ENCODE data around the gene DNAH14. TPM values are rescaled to one million over a fixed set of nuclear protein-coding genes. Genes with fewer than 3 reads are reported as not detected.

Gene DNAH14
- total RNA-seq, 1 experiment from 2014 or later: 39.7 TPM

- Histone ChIP-seq H4K8ac (replicated peaks; ENCODE audit: insufficient read length, low read depth, low read length) (no peak overlapping the region), H3T11ph (ENCODE audit: low read length) (no peak overlapping the region), H3K9ac (ENCODE audit: extremely low read depth, insufficient read length, low read length) (no peak overlapping the region), H4K5ac (ENCODE audit: insufficient read length, low read depth, low read length) (no peak overlapping the region), H3K18ac (ENCODE audit: insufficient read length, low read depth, low read length) (no peak overlapping the region), H3K56ac (ENCODE audit: insufficient read length, low read depth, low read length) (no peak overlapping the region), H3K4me2 (ENCODE audit: insufficient read depth, insufficient read length, low read length) (no peak overlapping the region), H2BK15ac (ENCODE audit: low read depth, low read length) (no peak overlapping the region), H2BK20ac (ENCODE audit: low read depth, low read length, poor library complexity, severe bottlenecking) (no peak overlapping the region), H3K14ac (ENCODE audit: insufficient read depth, low read length) (no peak overlapping the region), H4K91ac (ENCODE audit: insufficient read length, low read depth, low read length) (no peak overlapping the region), H3K23me2 (ENCODE audit: insufficient read length, low read depth, low read length, poor library complexity, severe bottlenecking) (no peaks in the 10 kb centered on the region), H3K9me3 (ENCODE audit: control insufficient read depth, low read depth, low read length) (no peaks in the 10 kb centered on the region), H2BK12ac (ENCODE audit: insufficient read length, low read depth, low read length) (no peak overlapping the region), H2BK5ac (ENCODE audit: insufficient read length, low read length) (no peak overlapping the region), H2BK120ac (ENCODE audit: low read depth, low read length, poor library complexity, severe bottlenecking) (no peak overlapping the region), H4K20me1 (ENCODE audit: control insufficient read depth, insufficient read depth, insufficient read length) (no peaks in the 10 kb centered on the region), H2AK5ac (ENCODE audit: insufficient read length, low read length) (no peak overlapping the region), H3K27me3 (ENCODE audit: insufficient read depth, low read length) (no peaks in the 10 kb centered on the region), H3K79me1 (ENCODE audit: insufficient read depth, low read depth, low read length, poor library complexity, severe bottlenecking) (no peaks in the 10 kb centered on the region), H3K23ac (ENCODE audit: insufficient read length, low read depth, low read length) (no peak overlapping the region), H3K79me2 (ENCODE audit: insufficient read depth, low read length) (no peaks in the 10 kb centered on the region), H2AFZ (ENCODE audit: low read length) (no peak overlapping the region), H3K27ac (ENCODE audit: insufficient read length, low read depth, low read length) (no peak overlapping the region), H3K4ac (ENCODE audit: low read depth, low read length) (no peak overlapping the region), H3K4me1 (ENCODE audit: insufficient read depth, low read length) (peaks cover 3% of the 10 kb centered on the region; the same call in 1 of the 2 replicates)
- TF ChIP-seq CTCF (conservative IDR thresholded peaks at IDR 0.05): no peak
- Mint-ChIP-seq H3K4me1 (peaks cover 5 to 6% of the 10 kb centered on the region in 2 experiments; a peak in 3 of 4 replicates), H3K4me3 (no peak overlapping the region), H3K36me3 (ENCODE audit: insufficient read depth in 1 of 3, low read depth in 3 of 3) (no peaks in the 10 kb centered on the region; a peak in 1 of 7 replicates), H3K27me3 (ENCODE audit: low read depth) (no peaks in the 10 kb centered on the region), H3K9me3 (no peaks in the 10 kb centered on the region), H3K27ac (no peak overlapping the region)
- no CpG with 5 or more reads among the region's 3 CpGs for WGBS (ENCODE audit: extremely low coverage, insufficient read length, low lambda C conversion rate)
- DNase-seq: no peak
Measured at GRCh38 chr1:225156254-225156653, 226.8 kb downstream of the DNAH14 start.
